Mucosa of rectum (tissue), 2 donors: Measurements from ENCODE around the gene TMEM192.
"Not testable (repeated sequence)": the region's sequence is repeated elsewhere in the genome, so short reads cannot be mapped to it uniquely, and the experiment has no call there.

Source experiments
- H3K27ac ChIP-seq, 2 donors: one replicate each; pipeline ENCODE4 v1.7.0; 2013; ENCODE audit warnings: inconsistent platforms in 2 of 2, low read depth in 2 of 2, low read length in 2 of 2
- H3K27me3 ChIP-seq, 2 donors: one replicate each; pipeline ENCODE4 v1.7.0; 2013; ENCODE audit warnings: low read length in 2 of 2; ENCODE audit not compliant: control insufficient read depth in 2 of 2, insufficient read depth in 2 of 2
- H3K36me3 ChIP-seq, 2 donors: one replicate each; pipeline ENCODE4 v1.7.0; 2013; ENCODE audit warnings: low read length in 2 of 2; ENCODE audit not compliant: control insufficient read depth in 2 of 2, insufficient read depth in 2 of 2
- H3K4me1 ChIP-seq, 2 donors: one replicate each; pipeline ENCODE4 v1.7.0; 2013; ENCODE audit warnings: low read length in 2 of 2, mild to moderate bottlenecking in 1 of 2; ENCODE audit not compliant: control insufficient read depth in 2 of 2, insufficient read depth in 2 of 2
- H3K4me3 ChIP-seq, 2 donors: one replicate each; pipeline ENCODE4 v1.7.0; 2013; ENCODE audit warnings: low read length in 2 of 2
- H3K9ac ChIP-seq, 2 donors: one replicate each; pipeline ENCODE4 v1.7.0; 2013; ENCODE audit warnings: low read length in 2 of 2, low read depth in 1 of 2, mild to moderate bottlenecking in 1 of 2
- H3K9me3 ChIP-seq, 2 donors: one replicate each; pipeline ENCODE4 v1.7.0; 2013; ENCODE audit warnings: low read length in 2 of 2; ENCODE audit not compliant: control insufficient read depth in 2 of 2
- donor health status: healthy.
- donor health status: Normal muscosa, but diverticular disease.

Gene TMEM192

GRCh38 chr4:165060938-165061337, 51.7 kb downstream of the TMEM192 start:
- no peak overlapping the region for H3K9ac ChIP-seq

DNA sequence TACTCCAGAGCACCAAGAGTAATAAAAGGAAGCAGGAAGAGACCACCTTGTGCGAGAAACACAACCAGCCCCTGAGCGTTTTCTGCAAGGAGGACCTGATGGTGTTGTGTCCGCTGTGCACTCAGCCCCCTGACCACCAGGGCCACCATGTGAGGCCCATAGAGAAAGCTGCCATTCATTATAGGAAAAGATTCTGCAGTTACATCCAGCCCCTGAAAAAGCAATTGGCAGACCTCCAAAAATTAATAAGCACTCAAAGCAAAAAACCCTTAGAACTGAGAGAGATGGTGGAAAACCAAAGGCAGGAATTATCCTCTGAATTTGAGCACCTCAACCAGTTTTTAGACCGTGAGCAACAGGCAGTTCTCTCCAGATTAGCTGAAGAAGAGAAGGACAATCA, 53.3 kb downstream of the TMEM192 start:
- Histone ChIP-seq H3K27me3 (no peaks in the 10 kb centered on the region), H3K36me3 (no peaks in the 10 kb centered on the region), H3K9me3 (no peaks in the 10 kb centered on the region), H3K4me1 (no peaks in the 10 kb centered on the region), H3K4me3 (no peak overlapping the region), H3K27ac (no peak overlapping the region), H3K9ac (no peak overlapping the region)

More at GRCh38 chr4:165060938-165061337, 51.7 kb downstream of the TMEM192 start:
- H3K4me3 ChIP-seq: no peak overlapping the region
- no peaks in the 10 kb centered on the region for H3K4me1 ChIP-seq
- H3K27me3 ChIP-seq: no peaks in the 10 kb centered on the region
- H3K36me3 ChIP-seq: no peaks in the 10 kb centered on the region
- H3K9me3 ChIP-seq: no peaks in the 10 kb centered on the region
- no peak overlapping the region for H3K27ac ChIP-seq

GRCh38 chr4:165058666-165059065, 54.0 kb downstream of the TMEM192 start:
- Histone ChIP-seq H3K36me3 (no peaks in the 10 kb centered on the region), H3K9me3 (no peaks in the 10 kb centered on the region), H3K27me3 (no peaks in the 10 kb centered on the region), H3K4me1 (no peaks in the 10 kb centered on the region), H3K9ac (no peak overlapping the region), H3K4me3 (no peak overlapping the region), H3K27ac (no peak overlapping the region)

GRCh38 chr4:165055601-165056000, 57.1 kb downstream of the TMEM192 start:
- H3K4me1 ChIP-seq: no peaks in the 10 kb centered on the region
- no peaks in the 10 kb centered on the region for H3K9me3 ChIP-seq
- H3K36me3 ChIP-seq: no peaks in the 10 kb centered on the region
- H3K4me3 ChIP-seq: no peak overlapping the region
- H3K9ac ChIP-seq: no peak overlapping the region
- H3K27me3 ChIP-seq: no peaks in the 10 kb centered on the region
- no peak overlapping the region for H3K27ac ChIP-seq

DNA sequence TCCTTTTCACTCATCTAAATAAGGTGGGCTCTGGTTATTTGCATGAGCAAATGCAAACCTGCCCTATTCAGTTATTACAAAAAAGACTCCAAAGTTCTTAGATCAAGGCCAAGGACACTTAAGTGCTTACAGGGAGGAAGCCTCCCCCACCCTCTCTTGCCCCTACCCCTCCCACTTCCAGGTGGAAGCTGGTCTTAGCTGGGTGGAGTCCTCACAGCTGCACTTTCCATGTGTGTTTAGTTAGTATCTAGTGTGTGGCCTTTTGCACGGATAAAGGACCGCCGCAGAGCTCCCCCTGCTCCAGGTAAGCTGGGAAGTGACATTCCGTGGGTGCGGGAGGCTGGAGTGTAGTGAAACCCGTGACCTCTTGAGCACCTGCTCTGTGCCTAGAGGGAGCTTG, 59.0 kb downstream of the TMEM192 start, which contains the start of gene TRIM75:
Gene TRIM75 (plus strand): TSS at position 222 of the 400 bp plus-strand sequence. CDS start 5,282 bp downstream, outside the sequence.
- H3K36me3 ChIP-seq: no peaks in the 10 kb centered on the region
- no peaks in the 10 kb centered on the region for H3K9me3 ChIP-seq
- H3K4me3 ChIP-seq: no peak within 1 kb of the TSS
- H3K27ac ChIP-seq: no peak within 1 kb of the TSS
- no peaks in the 10 kb centered on the region for H3K4me1 ChIP-seq
- H3K27me3 ChIP-seq: no peaks in the 10 kb centered on the region
- no peak within 1 kb of the TSS for H3K9ac ChIP-seq

DNA sequence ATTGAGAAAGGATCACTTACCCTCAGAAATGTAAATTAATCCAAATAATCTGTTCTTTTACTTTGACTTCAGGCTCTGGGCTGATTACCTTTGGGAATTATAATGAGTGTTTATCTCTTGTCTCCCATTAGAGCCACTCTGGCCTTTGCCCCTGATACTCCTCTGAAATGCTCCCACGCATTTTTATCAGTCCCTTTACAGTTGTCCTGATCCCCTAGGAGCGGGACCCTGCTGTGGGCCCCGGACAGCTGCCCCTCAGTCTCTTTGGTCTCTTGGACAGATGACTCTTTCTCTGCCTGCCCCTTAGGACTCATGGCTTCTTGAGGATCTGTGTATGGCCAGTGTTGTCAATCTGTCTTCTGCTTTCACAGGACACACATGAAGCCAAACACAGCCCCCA, 60.0 kb downstream of the TMEM192 start:
- no peaks in the 10 kb centered on the region for H3K4me1 ChIP-seq
- H3K36me3 ChIP-seq: no peaks in the 10 kb centered on the region
- no peaks in the 10 kb centered on the region for H3K27me3 ChIP-seq

GRCh38 chr4:165048170-165048569, 64.5 kb downstream of the TMEM192 start:
- H3K27me3 ChIP-seq: no peaks in the 10 kb centered on the region
- H3K9ac ChIP-seq: no peak overlapping the region
- H3K4me1 ChIP-seq: no peaks in the 10 kb centered on the region
- no peak overlapping the region for H3K4me3 ChIP-seq
- H3K36me3 ChIP-seq: no peaks in the 10 kb centered on the region
- H3K9me3 ChIP-seq: no peaks in the 10 kb centered on the region
- no peak overlapping the region for H3K27ac ChIP-seq

More for the DNA sequence above, 60.0 kb downstream of the TMEM192 start:
- no peak overlapping the region for H3K27ac ChIP-seq
- no peak overlapping the region for H3K9ac ChIP-seq
- no peaks in the 10 kb centered on the region for H3K9me3 ChIP-seq
- H3K4me3 ChIP-seq: no peak overlapping the region

GRCh38 chr4:165031436-165032211, 81.0 kb downstream of the TMEM192 start, which contains the start of gene TRIM60:
TSS of gene TRIM60 (plus strand) at chr4:165031999. CDS start at chr4:165040073, 8,074 bp downstream.
- Histone ChIP-seq H3K36me3 (no peaks in the 10 kb centered on the region), H3K4me3 (no peak within 1 kb of the TSS), H3K9me3 (no peaks in the 10 kb centered on the region), H3K27ac (no peak within 1 kb of the TSS), H3K4me1 (no peaks in the 10 kb centered on the region), H3K27me3 (no peaks in the 10 kb centered on the region), H3K9ac (no peak within 1 kb of the TSS)

GRCh38 chr4:165027762-165028402, 84.8 kb downstream of the TMEM192 start:
- Histone ChIP-seq H3K4me3 (no peak overlapping the region), H3K36me3 (no peaks in the 10 kb centered on the region), H3K9ac (no peak overlapping the region), H3K9me3 (no peaks in the 10 kb centered on the region), H3K27me3 (no peaks in the 10 kb centered on the region), H3K27ac (no peak overlapping the region), H3K4me1 (no peaks in the 10 kb centered on the region)

GRCh38 chr4:165025782-165026181, 86.9 kb downstream of the TMEM192 start:
- not testable (repeated sequence) for H3K4me3 ChIP-seq, H3K9ac ChIP-seq, H3K27ac ChIP-seq, H3K9me3 ChIP-seq, H3K4me1 ChIP-seq, H3K27me3 ChIP-seq, H3K36me3 ChIP-seq
